ENCODE results near the gene PDE10A.

Gene PDE10A

DNA sequence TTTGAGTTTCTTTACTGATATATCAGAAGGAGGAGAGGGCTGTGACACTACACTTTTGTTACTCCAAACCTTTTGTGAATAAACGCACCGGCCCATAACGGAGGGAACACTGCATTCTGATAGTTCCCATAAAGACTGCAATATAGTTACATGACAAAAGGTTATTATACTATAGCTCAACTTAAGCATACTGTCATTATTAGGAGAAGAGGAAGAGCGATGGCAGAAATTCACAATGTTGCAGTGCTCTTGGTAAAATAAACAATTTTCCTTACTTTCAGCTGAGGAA, 2.3 kb upstream of the PDE10A start:
- TF ChIP-seq SIN3A (IDR thresholded peaks at IDR 0.05; ENCODE audit: borderline replicate concordance, insufficient read depth, low read length) (no peak), POLR2AphosphoS5 (IDR thresholded peaks at IDR 0.05; ENCODE audit: low read depth, low read length) (no peak), REST (IDR thresholded peaks at IDR 0.05; ENCODE audit: insufficient read depth in 1 of 2, low read depth in 2 of 2, low read length in 2 of 2) (no peak)

DNA sequence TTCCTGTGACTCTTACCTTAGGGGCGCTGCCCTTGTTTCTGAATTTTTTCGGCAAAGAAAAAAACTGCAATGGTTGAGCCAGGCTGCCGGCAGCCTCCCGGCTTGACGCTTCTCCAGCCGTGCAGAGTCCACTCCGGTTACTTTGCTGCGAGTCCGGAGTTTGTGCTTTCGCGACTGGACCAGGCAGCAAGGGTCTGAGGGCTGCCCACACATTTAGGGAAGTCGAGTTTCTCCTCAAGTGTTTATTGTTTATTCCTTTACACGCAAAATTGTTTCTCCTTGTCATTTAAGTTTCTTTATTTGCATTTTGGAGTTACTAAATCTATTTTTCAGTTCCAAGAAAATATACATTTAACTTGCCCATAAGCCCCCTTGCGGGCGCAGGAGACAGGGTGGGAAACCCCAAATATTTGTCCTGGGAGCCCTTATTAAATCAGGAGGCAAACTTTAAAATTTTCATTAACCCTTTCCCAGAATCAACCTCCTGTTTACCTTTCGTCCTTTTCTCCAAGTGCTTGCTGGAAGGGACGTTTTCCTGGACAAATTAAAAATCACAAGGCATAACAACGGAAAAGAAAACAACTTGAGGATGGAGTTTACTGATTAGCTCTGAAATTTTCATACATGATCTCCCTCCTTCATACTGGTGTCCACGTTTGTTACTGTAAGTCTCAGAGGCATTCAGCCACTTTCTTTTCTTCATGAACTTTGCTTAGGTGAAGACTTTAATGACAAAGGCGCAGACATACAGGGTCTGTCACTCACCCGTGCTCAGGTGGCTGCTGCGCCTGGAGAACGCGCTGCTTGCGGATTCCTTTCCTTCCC, 1.7 kb upstream of the PDE10A start:
- no peak for TF ChIP-seq TAF1 (IDR thresholded peaks at IDR 0.05; ENCODE audit: borderline replicate concordance, insufficient read depth, low read length)
- TF ChIP-seq REST (IDR thresholded peaks at IDR 0.05; ENCODE audit: insufficient read depth in 1 of 2, low read depth in 2 of 2, low read length in 2 of 2), result no peak
- TF ChIP-seq POLR2AphosphoS5 (IDR thresholded peaks at IDR 0.05; ENCODE audit: low read depth, low read length), result no peak
- TF ChIP-seq FOXP2 (optimal IDR thresholded peaks at IDR 0.05; ENCODE audit: borderline replicate concordance, extremely low read depth, extremely low read length, insufficient read depth), result no peak
- no peak for TF ChIP-seq SIN3A (IDR thresholded peaks at IDR 0.05; ENCODE audit: borderline replicate concordance, insufficient read depth, low read length)

GRCh38 chr6:165663736-165664558, 906 bp upstream of the PDE10A start:
- TF ChIP-seq POLR2AphosphoS5 (IDR thresholded peaks at IDR 0.05; ENCODE audit: low read depth, low read length) (no peak), SIN3A (IDR thresholded peaks at IDR 0.05; ENCODE audit: borderline replicate concordance, insufficient read depth, low read length) (no peak), TAF1 (IDR thresholded peaks at IDR 0.05; ENCODE audit: borderline replicate concordance, insufficient read depth, low read length) (no peak), REST (IDR thresholded peaks at IDR 0.05; ENCODE audit: insufficient read depth in 1 of 2, low read depth in 2 of 2, low read length in 2 of 2) (no peak), FOXP2 (optimal IDR thresholded peaks at IDR 0.05; ENCODE audit: borderline replicate concordance, extremely low read depth, extremely low read length, insufficient read depth) (no peak)

DNA sequence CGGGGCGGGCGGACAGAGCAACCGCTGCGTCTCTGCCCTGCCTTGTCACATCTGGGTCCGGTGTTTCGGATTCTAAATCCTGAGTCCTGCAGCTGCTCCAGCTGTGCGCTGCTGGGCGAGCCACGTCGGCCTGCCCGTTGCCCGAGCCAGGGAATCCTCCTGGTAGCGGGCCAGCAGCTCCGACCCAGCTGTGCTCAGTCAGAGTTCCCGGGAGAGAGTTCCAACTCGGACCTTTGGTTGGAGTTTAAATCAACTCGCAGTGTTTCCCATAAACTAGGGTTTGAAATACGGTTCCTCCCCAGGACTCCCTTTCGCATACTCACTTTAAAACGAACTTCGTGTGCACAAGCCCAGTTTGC, 315 bp upstream of the PDE10A start:
- TF ChIP-seq TAF1 (IDR thresholded peaks at IDR 0.05; ENCODE audit: borderline replicate concordance, insufficient read depth, low read length) (no peak), REST (IDR thresholded peaks at IDR 0.05; ENCODE audit: insufficient read depth in 1 of 2, low read depth in 2 of 2, low read length in 2 of 2) (no peak), FOXP2 (optimal IDR thresholded peaks at IDR 0.05; ENCODE audit: borderline replicate concordance, extremely low read depth, extremely low read length, insufficient read depth) (peak; percentile 16), POLR2AphosphoS5 (IDR thresholded peaks at IDR 0.05; ENCODE audit: low read depth, low read length) (no peak), SIN3A (IDR thresholded peaks at IDR 0.05; ENCODE audit: borderline replicate concordance, insufficient read depth, low read length) (no peak)

All from PFSK-1 (cell line).